NCI-H2227 (cell line): ENCODE results near the gene GPR157.
"Not testable (repeated sequence)": the region's sequence is repeated elsewhere in the genome, so short reads cannot be mapped to it uniquely, and the experiment has no call there.

Experiments
- DNase-seq: peaks from one replicate; lab custom pipeline; 2025; ENCODE audit not compliant: unreplicated experiment; lab: John Stamatoyannopoulos, UW

GPR157 gene, protein sequence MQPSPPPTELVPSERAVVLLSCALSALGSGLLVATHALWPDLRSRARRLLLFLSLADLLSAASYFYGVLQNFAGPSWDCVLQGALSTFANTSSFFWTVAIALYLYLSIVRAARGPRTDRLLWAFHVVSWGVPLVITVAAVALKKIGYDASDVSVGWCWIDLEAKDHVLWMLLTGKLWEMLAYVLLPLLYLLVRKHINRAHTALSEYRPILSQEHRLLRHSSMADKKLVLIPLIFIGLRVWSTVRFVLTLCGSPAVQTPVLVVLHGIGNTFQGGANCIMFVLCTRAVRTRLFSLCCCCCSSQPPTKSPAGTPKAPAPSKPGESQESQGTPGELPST

DNA sequence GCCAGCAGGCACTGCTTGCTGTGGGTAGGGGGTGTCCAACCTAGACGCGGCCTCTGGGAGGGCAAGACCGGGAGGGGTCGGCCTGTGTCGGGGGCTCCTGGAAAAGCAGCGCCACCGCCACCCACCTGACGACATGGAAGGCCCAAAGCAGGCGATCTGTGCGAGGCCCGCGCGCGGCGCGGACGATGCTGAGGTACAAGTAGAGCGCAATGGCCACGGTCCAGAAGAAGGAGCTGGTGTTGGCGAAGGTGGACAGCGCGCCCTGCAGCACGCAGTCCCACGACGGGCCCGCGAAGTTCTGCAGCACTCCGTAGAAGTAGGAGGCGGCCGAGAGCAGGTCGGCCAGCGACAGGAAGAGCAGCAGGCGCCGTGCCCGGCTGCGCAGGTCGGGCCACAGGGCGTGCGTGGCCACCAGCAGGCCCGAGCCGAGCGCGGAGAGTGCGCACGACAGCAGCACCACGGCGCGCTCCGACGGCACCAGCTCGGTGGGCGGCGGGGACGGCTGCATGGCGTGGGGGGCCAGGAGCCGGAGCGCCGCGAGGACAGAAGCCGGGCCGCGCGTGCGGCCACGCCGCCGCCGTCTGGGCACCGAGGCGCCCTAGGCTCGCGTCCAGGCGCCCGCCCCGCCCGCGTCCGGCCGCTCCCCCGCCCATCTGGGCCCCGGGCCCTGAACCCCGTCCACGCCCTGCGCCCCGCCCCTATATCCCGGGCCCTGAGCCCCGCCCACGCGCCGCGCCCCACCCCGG lies at the start of gene GPR157:
Gene GPR157, minus strand, starts transcription at position 583 of the 746 bp plus-strand sequence. Its CDS starts 75 bp downstream, at position 508.
- peak; percentile 76 for DNase-seq

- no peak for DNase-seq
Measured at GRCh38 chr1:9174762-9175161, 45.9 kb upstream of the GPR157 start.

DNA sequence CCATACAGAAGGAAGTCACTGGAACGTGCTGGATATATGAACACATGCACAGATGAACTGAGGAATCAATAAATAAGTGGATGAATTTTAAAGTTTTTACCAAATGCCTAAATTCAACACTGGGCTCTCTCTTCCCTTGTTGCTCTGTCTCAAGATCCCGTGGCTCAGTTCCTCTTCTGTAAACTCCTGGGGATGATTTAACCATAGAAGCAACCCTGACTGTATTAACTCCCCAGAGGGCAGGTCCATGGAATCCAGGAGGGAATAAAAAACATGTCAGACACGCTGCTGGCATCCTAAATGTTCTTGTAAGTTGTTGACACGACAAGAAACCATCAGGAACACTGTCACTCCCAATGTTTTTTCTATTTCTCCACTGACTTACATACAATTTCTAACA lies 45.3 kb upstream of the GPR157 start:
- no peak for DNase-seq

GRCh38 chr1:9169601-9170137 lies 40.8 kb upstream of the GPR157 start:
- DNase-seq = no peak

DNA sequence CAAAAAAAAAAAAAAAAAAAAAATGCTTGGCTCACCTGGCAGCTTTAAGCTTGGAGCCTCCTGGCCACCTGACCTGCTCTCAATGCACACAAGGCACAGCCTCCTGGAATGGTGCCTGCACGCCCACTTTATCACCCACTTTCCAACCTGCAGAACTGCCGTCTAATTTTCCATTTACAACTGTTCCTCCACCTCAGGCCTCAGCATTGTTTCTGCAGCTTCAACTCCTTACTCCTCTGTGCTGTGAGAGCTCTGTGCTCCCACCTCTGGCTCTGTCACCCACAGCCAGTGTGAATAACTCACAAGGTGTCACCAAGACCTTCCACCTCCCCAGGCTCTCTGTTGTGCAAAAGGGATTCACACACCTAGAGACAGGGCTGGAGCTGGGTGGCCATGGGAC lies 38.7 kb upstream of the GPR157 start:
- no peak for DNase-seq

GRCh38 chr1:9166289-9167235 lies 37.7 kb upstream of the GPR157 start:
- DNase-seq = no peak

- DNase-seq = no peak
Measured at GRCh38 chr1:9165396-9165795, 36.5 kb upstream of the GPR157 start.

DNA sequence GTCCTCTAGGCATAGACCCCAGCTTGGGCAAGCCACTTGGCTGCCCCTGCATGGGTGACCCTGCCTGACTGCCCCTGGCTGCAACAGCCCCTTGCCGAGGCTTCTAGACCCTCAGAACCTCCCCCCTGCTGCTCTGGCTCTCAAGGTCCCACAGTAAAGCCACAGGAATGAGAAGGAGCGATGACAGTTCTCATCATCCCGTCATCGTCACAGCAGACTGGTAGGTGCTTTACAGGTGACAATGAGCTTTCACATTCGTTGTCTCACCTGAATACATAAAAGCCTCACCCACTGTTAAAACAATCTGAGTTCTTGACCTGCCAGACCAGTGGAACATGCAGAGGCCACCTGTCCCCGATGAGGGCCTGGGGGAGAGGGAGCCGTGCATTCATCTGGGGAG lies 36.0 kb upstream of the GPR157 start:
- DNase-seq = no peak

DNA sequence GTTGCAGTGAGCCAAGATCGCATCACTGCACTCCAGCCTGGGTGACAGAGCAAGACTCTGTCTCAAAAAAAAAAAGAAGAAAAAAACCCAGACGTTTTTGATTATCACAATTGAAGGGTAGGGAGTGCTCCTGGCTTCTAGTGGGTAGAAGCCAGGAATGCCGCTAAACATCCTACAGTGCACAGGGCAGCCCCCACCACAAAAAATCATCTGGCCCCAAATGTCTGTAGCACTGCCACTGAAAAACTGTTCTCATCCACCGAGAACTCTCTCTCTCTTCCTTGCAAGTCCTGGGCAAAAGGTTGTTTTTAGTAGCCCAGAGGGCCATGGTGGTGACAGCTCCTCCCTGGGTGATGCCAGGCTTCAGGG lies 35.6 kb upstream of the GPR157 start:
- no peak for DNase-seq

GRCh38 chr1:9161963-9162362 lies 33.1 kb upstream of the GPR157 start:
- no peak for DNase-seq

DNA sequence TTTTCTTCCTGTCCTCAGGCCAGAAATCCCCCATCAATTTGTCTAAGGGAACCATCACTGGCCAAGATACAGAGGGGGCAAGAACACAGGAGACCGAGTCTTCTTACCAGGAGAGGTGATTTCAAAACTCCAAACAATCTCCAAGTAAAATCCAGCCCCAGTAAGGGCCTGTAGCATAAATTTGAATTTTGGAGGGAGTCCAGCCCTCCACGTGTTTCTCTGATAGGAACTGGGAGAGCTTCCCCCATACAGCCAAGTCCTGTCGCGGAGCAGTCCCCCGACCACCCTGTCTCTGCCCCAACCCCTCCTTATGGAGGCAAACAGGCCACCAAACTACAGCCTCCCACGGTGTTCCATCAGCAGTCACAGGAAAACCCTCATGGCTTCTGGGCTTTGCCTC lies 32.4 kb upstream of the GPR157 start:
- no peak for DNase-seq

- DNase-seq = no peak
Measured at GRCh38 chr1:9160079-9160717, 31.3 kb upstream of the GPR157 start.

GRCh38 chr1:9155879-9156278 lies 27.0 kb upstream of the GPR157 start:
- DNase-seq = no peak

GRCh38 chr1:9155405-9155804 lies 26.5 kb upstream of the GPR157 start:
- DNase-seq = not testable (repeated sequence)

- no peak for DNase-seq
Measured at GRCh38 chr1:9153152-9153551, 24.2 kb upstream of the GPR157 start.

- no peak for DNase-seq
Measured at GRCh38 chr1:9152535-9152934, 23.6 kb upstream of the GPR157 start.

DNA sequence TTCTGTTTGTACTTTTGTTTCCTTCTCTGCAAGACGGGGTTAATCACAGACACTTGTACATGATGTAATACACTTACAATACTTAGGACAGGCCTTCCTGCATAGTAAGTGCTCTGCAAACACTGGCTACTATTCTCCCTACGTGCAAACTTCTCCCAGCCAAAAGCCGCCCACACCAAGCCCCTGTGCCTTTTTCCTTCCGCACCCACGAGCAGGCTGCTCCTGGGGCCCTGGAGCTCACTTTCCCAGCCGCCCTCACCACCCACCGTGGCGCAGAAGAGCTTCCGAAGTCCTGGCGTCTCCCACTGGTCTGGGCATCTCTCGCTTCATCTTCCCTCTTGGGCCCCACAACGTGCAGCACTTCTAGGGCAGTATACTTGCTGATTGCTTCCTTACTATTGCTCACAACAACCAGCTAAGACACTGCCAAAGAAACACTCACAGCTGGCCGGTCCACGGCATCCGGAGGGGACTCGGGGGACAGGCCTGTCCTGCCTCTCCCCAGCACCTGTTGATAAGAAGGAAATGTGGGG lies 22.5 kb upstream of the GPR157 start:
- DNase-seq = no peak

GRCh38 chr1:9150582-9151327 lies 21.9 kb upstream of the GPR157 start:
- DNase-seq = no peak

GRCh38 chr1:9149837-9150581 lies 21.1 kb upstream of the GPR157 start:
- no peak for DNase-seq
